AG09309 (cell line): ENCODE measurements around the gene PLEKHA1.

ENCODE experiments used
- DNase-seq: peaks from one replicate; pipeline ENCODE4 v3.0.0-alpha.2; 2010; ENCODE audit warnings: low read depth
- H3K4me3 ChIP-seq: 2 replicates; pipeline ENCODE4 v1.5.1; 2011; ENCODE audit warnings: mild to moderate bottlenecking, low read depth, low read length, moderate library complexity; ENCODE audit not compliant: control insufficient read depth
- CTCF ChIP-seq: IDR thresholded peaks from 2 replicates; pipeline ENCODE4 v1.5.1; 2011; ENCODE audit warnings: mild to moderate bottlenecking, low read depth, low read length, inconsistent platforms; ENCODE audit not compliant: insufficient read depth, control insufficient read depth; ENCODE audit errors: missing control alignments

PLEKHA1 gene

GRCh38 chr10:122346326-122346950, 28.1 kb upstream of the PLEKHA1 start:
- no peak for DNase-seq
- H3K4me3 ChIP-seq, result no peak overlapping the region
- TF ChIP-seq CTCF, result no peak

GRCh38 chr10:122347170-122347841, 27.2 kb upstream of the PLEKHA1 start:
- DNase-seq, result no peak
- TF ChIP-seq CTCF, result no peak
- no peak overlapping the region for H3K4me3 ChIP-seq

- TF ChIP-seq CTCF, result no peak
- DNase-seq, result no peak
- H3K4me3 ChIP-seq, result no peak overlapping the region
Observed at GRCh38 chr10:122348512-122348911, 26.0 kb upstream of the PLEKHA1 start.

- H3K4me3 ChIP-seq, result no peak overlapping the region
- no peak for DNase-seq
- TF ChIP-seq CTCF, result no peak
Observed at GRCh38 chr10:122348935-122349361, 25.6 kb upstream of the PLEKHA1 start.

- DNase-seq, result no peak
- H3K4me3 ChIP-seq, result no peak overlapping the region
- TF ChIP-seq CTCF, result no peak
Observed at GRCh38 chr10:122349758-122350369, 24.6 kb upstream of the PLEKHA1 start.

- no peak for DNase-seq
- TF ChIP-seq CTCF, result no peak
- no peak overlapping the region for H3K4me3 ChIP-seq
Observed at GRCh38 chr10:122350893-122351292, 23.6 kb upstream of the PLEKHA1 start.
